Stimulated activated CD4-positive, alpha-beta T cell treated with anti-CD3 and anti-CD28 coated beads, Interleukin-2, amount 100 ng/mL, for 4 hours (primary cell): ENCODE results near the gene MYO1C.
A peak's percentile ranks its signal among the peaks of the same experiment; 100 is the strongest.
"Not testable (repeated sequence)": the region's sequence is repeated elsewhere in the genome, so short reads cannot be mapped to it uniquely, and the experiment has no call there.

Experiments
- DNase-seq: peaks from one replicate; pipeline ENCODE4 v3.0.0-alpha.2; 2020; ENCODE audit warnings: low read depth

The MYO1C gene, protein sequence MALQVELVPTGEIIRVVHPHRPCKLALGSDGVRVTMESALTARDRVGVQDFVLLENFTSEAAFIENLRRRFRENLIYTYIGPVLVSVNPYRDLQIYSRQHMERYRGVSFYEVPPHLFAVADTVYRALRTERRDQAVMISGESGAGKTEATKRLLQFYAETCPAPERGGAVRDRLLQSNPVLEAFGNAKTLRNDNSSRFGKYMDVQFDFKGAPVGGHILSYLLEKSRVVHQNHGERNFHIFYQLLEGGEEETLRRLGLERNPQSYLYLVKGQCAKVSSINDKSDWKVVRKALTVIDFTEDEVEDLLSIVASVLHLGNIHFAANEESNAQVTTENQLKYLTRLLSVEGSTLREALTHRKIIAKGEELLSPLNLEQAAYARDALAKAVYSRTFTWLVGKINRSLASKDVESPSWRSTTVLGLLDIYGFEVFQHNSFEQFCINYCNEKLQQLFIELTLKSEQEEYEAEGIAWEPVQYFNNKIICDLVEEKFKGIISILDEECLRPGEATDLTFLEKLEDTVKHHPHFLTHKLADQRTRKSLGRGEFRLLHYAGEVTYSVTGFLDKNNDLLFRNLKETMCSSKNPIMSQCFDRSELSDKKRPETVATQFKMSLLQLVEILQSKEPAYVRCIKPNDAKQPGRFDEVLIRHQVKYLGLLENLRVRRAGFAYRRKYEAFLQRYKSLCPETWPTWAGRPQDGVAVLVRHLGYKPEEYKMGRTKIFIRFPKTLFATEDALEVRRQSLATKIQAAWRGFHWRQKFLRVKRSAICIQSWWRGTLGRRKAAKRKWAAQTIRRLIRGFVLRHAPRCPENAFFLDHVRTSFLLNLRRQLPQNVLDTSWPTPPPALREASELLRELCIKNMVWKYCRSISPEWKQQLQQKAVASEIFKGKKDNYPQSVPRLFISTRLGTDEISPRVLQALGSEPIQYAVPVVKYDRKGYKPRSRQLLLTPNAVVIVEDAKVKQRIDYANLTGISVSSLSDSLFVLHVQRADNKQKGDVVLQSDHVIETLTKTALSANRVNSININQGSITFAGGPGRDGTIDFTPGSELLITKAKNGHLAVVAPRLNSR

DNA sequence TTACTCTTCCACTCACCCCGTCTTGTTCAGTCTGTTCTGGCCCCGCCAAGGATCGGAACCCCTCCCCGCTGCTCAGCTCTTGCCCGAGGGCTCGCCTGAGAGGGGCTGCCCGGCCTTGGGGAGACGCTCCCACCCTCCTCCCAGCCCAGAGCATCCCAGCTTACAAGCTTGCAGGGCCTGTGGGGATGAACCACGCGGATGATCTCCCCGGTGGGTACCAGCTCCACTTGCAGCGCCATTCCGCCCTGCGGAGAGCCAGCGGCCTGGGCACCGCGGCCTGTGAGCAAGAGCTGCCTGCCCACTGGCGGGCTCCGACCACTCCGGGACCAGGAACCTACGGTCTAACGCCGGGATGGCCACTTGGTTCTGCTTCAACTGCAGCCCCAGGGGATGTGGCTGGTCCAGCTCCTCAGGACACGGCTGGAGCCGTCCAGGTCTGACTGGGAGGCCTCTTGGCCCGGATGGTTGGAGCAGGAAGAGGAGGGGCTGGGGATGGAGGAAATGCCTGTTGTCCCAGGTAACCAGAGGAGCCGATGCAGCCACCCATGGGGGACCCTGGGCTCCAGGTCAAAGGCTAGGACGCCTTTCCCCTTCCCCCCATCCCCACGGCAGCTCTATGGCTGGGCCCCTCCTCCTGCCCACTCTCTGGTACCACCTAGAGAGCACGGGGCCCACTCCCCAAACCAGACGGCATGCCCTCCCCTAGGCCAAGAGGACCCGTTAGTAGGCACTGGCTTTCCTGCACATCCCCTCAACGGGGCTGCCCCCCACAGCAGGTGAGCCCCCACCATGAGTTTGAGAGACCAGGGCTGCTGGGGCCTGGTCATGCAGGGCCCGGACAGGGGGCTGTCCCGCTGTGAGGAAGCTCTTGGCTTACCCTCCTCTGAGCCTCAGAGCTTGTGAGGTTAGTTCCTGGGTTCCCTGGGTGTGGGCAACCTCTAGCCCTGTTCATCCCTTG, at the start of gene MYO1C:
TSS of gene MYO1C (minus strand) at position 438 of the 958 bp plus-strand sequence. CDS start at position 239, 199 bp downstream.
- DNase-seq: no peak

DNA sequence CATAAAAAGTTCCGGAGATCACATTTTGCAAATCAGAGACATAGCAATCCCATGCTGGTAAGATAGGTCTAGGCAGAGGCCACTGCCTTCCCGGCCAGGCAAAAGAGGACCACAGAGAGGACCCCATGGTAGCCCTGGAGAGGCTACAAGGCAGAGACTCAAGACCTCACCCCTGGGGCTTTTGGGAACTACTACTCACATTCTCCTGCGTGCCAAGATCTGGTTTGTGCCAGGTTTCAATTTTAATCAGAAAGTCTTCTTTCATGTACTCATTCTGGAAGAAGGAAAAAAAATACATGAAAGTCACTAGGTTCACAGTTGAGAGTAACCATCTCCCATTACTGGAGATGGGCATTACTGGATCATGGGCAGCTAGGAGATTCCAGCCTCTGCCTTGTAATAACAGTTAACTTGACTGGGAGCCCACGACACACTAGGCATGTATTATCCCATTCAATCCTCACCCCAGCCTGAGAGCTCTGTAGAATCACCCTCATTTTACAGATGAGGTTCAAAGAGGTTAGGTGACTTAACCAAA, 49.0 kb upstream of the MYO1C start:
- no peak for DNase-seq

DNA sequence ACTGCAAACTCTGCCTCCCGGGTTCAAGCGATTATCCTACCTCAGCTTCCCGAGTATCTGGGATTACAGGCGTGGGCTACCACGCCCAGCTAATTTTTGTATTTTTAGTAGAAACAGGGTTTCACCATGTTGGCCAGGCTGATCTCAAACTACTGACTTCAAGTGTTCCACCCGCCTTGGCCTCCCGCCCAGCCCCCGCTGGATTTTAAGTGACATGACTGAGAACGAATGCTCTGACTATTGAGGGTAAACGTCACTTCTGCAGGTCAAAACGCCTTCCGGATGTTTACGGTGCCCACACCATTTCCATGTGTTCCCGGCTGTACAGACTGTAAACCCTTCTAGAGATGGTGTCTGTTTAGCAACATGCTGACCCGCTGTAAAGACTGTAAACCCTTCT, 47.3 kb upstream of the MYO1C start:
- no peak for DNase-seq

DNA sequence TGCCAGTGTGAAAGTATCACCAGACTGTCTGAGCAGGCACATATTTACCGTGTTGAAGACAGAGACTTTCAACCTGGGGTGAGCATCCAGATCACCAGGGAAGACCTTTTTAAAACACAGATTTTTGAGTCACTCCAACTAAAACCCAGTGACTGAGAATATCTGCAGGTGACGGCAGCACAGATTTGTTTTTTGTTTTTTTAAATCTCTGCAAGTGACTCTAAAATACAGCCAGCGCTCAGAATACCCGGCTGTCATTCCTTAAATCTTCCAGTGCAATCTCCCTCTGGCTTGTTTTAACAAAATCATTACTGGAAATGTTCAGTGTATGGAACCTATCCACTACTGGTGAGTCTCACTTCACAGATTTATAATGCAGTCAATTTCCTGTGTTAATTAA, 43.3 kb upstream of the MYO1C start:
- DNase-seq: no peak

DNA sequence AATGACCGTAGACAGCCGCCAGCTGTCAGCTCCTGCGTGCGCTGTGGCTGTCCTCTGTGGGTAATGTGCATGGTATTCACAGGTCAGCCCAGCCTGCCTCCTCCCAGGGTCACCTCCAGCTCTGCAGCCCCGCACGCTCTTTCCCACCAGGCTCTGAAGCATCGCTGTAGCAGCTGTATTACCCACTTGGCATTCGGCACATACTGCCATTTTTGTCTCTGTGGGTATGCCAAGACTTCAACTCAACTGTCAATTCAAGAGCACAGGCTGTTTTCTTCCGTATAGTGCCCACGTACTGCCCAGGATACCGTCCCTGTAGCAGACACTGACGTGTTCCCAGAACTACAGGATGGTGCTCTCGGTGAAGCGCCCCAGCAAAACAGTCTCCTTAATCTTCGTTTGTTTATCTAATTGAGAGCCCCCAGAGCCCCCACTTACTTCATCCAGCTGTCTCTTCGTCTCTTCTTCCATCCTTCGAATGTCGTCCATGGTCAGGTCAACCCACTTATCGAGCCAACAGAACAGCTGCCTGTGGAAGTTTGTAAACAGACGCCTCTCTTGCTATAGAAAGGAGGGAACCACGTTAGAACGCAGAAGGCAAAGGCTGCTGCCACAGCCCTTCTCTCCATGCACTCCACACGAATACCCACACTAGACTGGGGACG, 41.3 kb upstream of the MYO1C start:
- no peak for DNase-seq

DNA sequence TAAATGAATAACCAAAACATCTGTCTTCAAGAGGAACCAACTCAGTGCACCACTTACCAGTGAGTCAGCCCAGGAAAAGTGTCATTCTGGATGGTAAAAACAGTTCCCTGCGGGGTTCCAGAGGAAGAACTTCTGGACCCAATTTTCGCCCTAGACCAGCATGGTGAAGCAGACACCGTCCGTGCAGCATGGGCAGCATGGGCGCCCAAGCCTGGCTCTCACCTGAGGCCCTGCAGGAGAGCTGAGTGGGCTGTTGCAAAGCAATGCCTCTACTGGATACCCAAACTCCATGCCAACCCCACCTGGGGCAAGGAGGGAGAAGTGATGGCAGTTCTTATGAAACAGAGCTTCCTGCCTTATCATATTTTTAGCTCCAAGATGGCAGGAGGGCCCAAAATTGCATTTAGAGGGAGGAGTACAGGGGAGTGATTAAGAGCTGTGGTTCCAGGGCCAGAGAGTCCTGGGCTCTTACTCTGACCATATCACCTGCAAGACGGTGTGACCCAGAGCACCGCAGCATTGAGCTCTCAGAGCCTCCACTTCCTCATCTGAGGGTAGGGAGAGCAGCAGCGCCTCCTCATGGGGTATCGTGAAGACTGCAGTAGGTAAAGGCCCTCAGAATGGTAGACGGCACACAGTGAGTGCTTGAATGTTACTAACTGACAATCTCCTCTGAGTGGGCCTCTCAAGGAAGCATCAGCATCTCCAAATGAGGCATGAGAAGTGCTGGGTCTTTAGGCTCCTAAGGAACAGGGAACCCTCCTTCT, 40.5 kb upstream of the MYO1C start:
- peak; percentile 7 for DNase-seq

DNA sequence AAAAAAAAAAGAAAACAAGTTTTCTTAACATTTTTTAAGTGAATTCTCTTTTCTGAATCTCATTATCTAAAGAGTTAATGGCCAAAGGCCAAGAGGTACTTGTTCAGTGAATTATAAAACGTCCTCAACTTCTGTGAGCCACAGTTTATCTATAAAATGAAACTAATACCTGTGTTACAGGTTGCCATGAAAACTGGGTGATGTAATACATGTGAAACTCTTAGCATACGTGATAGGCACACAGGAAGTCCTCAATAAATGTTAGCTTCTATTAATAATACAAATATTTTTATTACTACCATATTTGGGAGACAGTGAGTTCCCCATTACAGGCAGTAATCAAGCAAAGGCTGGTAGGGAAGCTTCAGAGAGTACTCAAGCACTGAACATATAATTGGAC, 37.4 kb upstream of the MYO1C start:
- DNase-seq: no peak

DNA sequence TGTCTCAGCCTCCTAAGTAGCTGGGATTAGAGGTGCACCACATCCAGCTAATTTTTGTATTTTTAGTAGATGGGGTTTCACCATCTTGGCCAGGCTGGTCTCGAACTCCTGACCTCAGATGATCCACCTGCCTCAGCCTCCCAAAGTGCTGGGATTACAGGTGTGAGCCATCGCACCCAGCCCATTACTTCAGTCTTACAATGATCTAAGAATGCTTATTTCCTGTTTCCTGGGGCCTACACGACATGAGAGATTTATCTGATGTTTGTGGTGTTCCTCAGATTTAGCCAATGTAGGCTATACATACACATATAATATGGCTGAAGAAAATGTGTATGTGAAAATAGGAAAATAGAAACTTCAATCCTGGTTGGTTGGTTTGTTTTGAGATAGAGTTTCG, 34.4 kb upstream of the MYO1C start:
- DNase-seq: not testable (repeated sequence)

DNA sequence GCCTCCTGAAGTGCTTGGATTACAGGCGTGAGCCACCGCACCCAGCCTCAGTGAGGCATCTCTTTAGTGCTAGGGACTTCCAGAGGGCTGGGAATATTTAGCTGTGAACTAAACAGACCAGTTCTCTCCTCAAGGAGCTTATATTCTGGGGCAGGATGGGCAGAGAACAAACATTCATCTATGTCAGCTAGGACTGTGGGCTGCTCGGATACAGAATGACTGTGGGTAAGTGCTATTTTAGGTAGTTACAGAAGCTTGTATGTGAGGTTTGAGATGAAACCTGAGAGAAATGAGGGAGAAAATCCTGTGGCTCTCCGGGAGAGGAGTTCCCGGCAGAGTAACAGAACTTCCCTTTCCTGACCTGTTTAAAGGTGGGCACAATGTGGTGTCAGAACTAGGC, 30.1 kb upstream of the MYO1C start:
- no peak for DNase-seq

DNA sequence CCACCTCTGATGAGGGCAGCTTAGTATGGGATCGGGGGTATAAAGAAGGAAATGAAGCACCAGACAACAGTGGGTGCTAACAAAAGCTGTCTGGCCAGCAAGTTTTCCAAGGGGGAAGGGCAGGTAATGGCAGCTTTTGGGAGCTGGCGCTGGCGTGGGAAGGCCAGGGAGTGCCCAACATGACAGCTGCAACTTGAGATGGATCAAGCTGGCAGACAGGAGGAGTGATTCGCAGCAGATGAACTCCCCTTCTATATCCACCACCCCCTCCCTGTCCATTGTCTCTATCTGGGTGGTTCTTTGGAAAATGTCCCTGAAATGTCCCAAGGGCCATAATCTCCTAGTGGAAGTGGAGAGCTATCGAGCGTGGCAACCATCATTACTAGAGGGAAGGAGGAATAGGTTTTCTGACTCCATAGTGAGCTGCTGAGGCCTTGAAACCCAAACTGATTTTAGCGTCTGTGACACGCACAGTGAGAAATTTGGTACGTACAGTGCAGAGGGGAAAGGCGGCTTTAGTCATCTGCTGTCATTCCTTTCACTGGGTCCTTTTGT, 28.7 kb upstream of the MYO1C start:
- DNase-seq: no peak

DNA sequence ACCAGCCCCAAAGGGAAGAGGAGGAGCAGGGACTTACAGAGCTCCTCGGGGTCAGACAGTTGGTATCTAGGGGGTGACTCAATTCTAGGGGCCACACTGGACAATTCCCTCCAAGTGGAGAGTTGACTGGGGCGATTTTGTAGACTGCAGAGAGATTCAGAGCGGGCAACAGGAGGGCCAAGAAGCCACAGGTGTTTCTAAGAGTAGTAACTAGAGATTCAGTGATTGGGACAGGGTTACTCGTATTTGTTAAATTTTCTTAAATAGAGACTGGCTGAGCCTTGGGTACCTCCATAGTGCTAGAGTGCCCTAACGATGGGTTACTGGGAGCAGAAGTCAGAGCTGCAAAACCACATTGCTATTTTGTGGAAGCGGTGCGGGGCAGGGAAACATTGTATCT, 27.2 kb upstream of the MYO1C start:
- no peak for DNase-seq

DNA sequence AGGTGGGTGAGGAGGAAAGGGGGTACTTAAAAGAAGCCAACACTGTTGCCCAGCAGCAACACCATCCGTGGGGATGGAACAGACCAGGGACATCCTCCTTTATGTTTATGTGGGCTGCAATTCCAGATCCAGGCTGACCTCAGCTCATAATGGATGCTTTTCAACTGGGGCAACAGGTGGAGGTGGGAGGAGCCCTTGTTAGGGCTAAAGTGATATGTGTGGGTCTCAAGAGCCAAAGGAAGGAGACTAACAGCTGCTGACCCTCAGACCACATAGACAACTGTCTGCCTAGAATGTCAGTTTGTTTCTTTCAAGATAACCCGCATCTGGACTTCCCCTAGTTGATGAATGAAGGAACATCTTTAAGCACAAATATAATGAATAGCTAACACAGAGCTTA, 25.9 kb upstream of the MYO1C start:
- DNase-seq: no peak

DNA sequence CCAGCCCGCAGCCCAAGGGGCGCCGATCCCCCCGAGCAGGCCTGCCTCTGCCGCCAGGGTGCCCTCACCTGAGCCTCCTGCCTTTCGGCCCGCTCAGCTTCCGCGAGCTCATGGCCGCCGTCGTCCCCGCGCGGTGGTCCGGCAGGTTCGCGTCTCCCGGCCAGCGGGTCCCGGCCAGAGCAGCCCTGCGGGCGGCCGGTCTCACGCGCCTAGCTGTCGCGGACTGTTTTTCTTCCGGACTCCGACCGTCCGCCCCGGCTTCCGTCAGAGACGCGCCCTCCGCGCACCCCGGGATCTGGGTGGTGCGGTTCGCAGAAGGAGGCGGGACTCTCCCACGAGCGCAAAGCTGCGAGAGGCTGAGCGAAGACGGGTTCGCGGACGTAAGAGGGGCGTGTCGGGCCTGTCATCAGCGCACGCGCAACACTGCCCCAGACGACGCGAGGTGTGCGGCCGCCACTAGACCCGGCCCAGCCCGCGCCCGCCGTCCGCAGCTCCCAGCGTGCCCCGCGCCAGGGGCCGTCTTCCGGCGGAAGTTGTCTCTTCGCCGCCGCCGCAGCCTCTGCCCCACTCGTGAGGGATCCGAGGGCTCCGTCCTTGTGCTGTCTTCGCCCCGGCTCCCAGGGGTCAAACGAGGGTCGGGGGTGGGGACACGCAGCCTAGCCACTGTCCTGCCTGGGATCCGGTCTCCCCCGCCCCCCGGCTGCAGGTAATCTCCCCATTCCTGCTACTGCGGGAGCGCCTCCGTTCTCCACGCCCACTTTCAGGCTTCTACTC, 24.1 kb upstream of the MYO1C start, which contains the start of gene INPP5K:
TSS of gene INPP5K (minus strand) at position 225 of the 774 bp plus-strand sequence. CDS start at position 112, 113 bp downstream.
- DNase-seq: peak; percentile 96

DNA sequence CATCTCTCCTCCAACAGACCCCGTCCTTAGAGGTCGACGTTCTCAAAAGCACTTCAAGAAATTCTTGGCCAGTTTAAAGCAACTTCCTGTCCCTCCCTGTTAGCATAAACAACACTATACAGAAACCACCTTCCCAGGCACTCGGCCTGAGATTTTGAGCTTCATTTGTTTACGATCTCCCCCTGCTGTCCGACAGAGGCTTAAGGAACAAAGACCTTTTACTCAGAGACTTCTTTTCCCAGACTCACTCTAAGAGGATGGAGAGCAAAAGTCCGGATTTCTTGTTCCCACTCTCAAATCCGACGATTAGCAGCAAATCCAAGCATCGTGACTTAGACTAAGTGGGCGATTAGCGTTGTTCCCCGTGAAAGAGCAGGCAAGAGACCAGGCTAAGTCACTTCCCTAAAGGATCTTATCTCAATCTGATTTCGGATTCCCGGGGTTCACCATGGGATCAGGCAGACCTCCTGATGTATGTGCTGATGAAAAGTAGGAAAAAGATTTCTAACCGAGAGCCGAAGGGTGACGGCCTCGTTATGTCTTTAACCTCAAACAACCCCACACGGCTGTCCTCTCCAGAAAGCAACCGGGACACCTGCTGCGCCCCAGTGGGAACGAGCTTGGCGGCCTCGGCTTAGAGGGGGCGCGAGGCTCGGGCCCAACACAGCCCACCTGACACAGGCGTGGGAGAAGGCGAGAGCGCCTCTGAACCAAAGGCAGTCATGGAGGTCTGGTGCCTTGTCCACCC, 23.3 kb upstream of the MYO1C start:
- DNase-seq: peak; percentile 25

DNA sequence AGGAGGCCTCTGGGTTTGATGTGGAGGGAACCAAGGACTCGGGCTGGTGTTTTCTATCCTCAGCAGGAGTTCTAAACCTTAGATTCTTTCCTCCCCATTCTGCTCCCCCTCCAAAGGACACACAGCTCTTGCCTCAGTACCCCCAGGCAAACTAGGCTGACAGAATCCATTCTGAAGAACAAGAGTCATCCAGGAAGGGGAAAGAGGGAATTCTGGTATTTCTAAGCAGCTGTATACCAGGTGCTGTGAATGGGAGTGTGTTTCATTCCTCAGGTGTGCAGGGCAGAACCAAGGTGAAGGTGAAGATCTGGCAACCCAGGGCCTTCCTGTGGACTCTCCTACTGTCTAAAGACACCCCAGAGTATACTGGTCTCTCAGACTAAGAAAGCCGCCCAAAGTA, 19.9 kb upstream of the MYO1C start:
- DNase-seq: no peak

DNA sequence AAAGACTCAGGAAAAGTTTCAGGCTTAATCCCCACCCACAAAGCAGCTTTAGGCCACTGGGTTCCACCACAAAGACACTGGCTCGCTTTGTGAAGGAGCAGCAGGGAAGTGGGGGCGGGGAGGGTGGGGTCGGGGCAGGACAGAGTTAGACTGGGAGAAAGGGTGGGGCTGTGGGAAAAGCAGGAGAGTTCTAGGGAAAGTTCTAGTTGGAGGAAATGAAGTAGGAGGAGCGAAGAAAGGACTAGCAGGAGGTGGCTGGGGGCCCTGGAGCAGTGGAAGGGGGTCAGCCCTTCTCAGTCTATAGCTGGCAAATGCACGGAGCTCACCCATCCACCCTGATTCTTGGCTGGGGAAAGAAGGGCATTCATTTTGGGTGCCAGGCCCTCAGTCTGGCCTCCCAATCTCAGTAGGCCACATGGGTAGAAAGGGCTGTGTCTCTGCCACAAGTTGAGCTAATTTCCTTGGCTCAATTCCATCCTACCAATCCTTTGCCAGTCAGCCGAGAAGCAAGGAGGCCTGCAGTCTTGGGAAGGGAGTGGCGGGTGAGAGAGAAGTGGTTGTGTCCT, 19.4 kb upstream of the MYO1C start:
- no peak for DNase-seq

DNA sequence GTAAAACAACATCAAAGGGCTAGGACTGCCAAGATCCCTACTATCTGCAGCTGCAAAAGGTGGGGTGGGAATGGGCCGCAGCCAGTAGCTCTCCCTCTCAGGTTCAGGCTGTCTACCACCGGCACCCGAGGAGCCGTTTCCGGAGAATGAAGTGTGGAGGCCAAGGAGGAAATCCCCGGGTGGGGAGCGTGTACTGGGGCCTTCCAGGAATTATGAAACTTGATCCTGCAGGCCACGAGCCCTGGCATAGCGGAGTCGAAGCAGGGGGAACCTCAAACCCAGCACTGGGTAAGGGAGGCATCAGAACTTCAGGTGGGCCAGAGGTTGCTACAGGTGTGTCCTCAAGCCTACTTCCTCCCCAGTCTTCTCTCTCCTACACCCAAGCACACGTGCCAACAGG, 18.8 kb upstream of the MYO1C start:
- no peak for DNase-seq
